ENCODE results near the gene NCEH1.
A peak's percentile ranks its signal among the peaks of the same experiment; 100 is the strongest.

Gene NCEH1

GRCh38 chr3:172680684-172681083 lies 30.2 kb downstream of the NCEH1 start:
- in situ Hi-C loops (cut with HindIII; ENCODE audit: low pct_ligation_motif_present, low sequenced_read_pairs), result no loop called here
- DNase-seq, result no peak

DNA sequence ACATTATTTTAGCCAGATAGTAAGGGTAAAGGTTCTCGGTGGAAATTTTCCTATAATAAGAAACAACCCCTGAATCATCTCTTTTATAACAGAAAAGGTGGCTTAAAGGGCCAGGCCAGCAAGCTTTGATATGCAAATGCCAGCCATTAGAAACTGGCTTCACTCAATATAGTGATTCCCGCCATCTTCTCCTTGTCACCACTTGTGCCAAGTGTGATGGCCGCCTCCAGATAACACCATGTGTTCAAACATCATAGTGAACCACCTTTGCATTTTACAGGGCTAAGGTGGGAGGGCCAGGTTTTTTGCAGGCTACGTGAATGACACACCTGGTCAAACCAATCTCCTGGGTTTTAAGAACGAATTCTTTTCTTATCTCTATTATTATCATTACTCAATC lies 31.3 kb downstream of the NCEH1 start:
- no peak for TF ChIP-seq CTCF (IDR thresholded peaks at IDR 0.05; ENCODE audit: low read depth, low read length, missing control alignments)
- DNase-seq, result no peak
- Histone ChIP-seq H3K27ac (no peak overlapping the region), H3K4me3 (ENCODE audit: low read depth, low read length) (no peak overlapping the region), H3K36me3 (replicated peaks) (no peaks in the 10 kb centered on the region), H3K27me3 (replicated peaks) (no peaks in the 10 kb centered on the region)
- in situ Hi-C loops (cut with HindIII; ENCODE audit: low pct_ligation_motif_present, low sequenced_read_pairs), result no loop called here

More at GRCh38 chr3:172680684-172681083, 30.2 kb downstream of the NCEH1 start:
- no peaks in the 10 kb centered on the region for H3K27me3 ChIP-seq (replicated peaks)
- TF ChIP-seq CTCF (IDR thresholded peaks at IDR 0.05; ENCODE audit: low read depth, low read length, missing control alignments), result no peak
- H3K36me3 ChIP-seq (replicated peaks), result no peaks in the 10 kb centered on the region
- H3K27ac ChIP-seq, result no peak overlapping the region
- H3K4me3 ChIP-seq (ENCODE audit: low read depth, low read length), result no peak overlapping the region

DNA sequence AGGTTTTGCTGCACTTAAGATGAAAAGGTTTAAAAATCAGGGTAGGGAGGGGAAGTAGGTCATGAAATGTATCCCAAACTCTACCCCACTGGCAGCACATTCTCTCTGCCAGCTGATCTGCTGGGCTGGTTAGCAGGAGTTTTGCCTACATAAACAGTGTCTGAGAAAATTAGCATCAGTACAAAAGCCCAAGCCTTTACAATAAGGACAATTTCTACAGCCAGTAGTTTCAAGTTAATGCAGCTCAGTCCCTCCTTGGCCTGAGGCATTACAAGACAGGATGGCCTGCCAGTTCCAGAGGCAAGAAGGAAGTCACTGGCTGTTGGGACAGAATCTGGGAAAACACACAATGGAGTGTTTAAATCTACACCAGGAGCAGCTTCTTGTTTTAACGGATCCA lies 32.8 kb downstream of the NCEH1 start:
- no peak for TF ChIP-seq CTCF (IDR thresholded peaks at IDR 0.05; ENCODE audit: low read depth, low read length, missing control alignments)
- no peak for DNase-seq
- H3K4me3 ChIP-seq (ENCODE audit: low read depth, low read length), result no peak overlapping the region
- in situ Hi-C loops (cut with HindIII; ENCODE audit: low pct_ligation_motif_present, low sequenced_read_pairs), result no loop called here
- no peaks in the 10 kb centered on the region for H3K27me3 ChIP-seq (replicated peaks)
- H3K27ac ChIP-seq, result no peak overlapping the region
- H3K36me3 ChIP-seq (replicated peaks), result no peaks in the 10 kb centered on the region

DNA sequence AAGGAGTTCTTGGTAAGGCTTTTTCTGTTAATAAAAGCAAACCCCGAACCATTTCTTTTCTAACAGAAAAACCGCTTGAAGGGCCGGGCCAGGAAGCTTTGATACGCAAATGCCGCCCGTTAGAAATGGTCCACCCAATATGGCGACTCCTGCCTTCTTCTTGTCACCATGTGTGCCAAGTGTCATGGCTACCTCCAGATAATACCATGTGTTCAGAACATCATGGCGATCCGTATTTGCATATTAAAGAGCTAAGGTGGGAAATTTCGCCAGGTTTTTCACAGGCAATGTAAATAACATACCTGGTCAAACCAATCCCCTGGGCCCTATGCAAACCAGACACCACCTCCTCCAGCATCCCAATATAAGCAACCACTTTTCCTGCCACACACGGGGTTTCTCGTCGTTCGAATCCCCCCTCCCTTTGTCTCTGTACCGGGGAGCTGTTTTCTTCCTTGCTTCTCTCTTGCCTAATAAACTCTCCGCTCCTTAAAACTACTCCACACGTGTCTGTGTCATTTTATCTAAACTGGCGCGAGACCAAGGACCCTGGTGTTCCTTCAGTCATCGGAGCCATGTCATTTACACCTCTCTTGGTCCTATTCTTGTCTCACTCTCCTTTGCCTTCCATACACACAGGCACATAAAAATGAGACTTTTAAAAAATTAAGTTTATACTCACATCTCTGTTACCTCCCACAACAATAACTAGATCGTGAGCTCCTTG lies 34.5 kb downstream of the NCEH1 start:
- no peaks in the 10 kb centered on the region for H3K36me3 ChIP-seq (replicated peaks)
- in situ Hi-C loops (cut with HindIII; ENCODE audit: low pct_ligation_motif_present, low sequenced_read_pairs), result no loop called here
- TF ChIP-seq CTCF (IDR thresholded peaks at IDR 0.05; ENCODE audit: low read depth, low read length, missing control alignments), result no peak
- H3K27me3 ChIP-seq (replicated peaks), result no peaks in the 10 kb centered on the region
- DNase-seq, result no peak
- H3K27ac ChIP-seq, result peak overlapping the region; percentile 78
- no peak overlapping the region for H3K4me3 ChIP-seq (ENCODE audit: low read depth, low read length)

- H3K36me3 ChIP-seq (replicated peaks), result no peaks in the 10 kb centered on the region
- peak; percentile 50 for TF ChIP-seq CTCF (IDR thresholded peaks at IDR 0.05; ENCODE audit: low read depth, low read length, missing control alignments)
- peak; percentile 44 for DNase-seq
- H3K4me3 ChIP-seq (ENCODE audit: low read depth, low read length), result no peak overlapping the region
- H3K27me3 ChIP-seq (replicated peaks), result no peaks in the 10 kb centered on the region
- in situ Hi-C loops (cut with HindIII; ENCODE audit: low pct_ligation_motif_present, low sequenced_read_pairs), result no loop called here
- H3K27ac ChIP-seq, result peak overlapping the region; percentile 41
These were observed 35.2 kb downstream of the NCEH1 start for GRCh38 chr3:172675441-172676193.

Data from brain microvascular endothelial cell (primary cell).